22Rv1 (cell line): ENCODE data around the gene GNAT2.

Experiments used
- ZFX ChIP-seq: fragments of 450-650 bp; IDR thresholded peaks from 2 replicates; pipeline ENCODE4 v1.6.1; 2017; ENCODE audit warnings: antibody characterized with exemption, borderline replicate concordance
- TF ChIP-seq, protein P1 (sequence below): fragments of 450-650 bp; IDR thresholded peaks from 2 replicates; pipeline ENCODE4 v1.5.1; 2017; ENCODE audit warnings: mild to moderate bottlenecking

DNA sequence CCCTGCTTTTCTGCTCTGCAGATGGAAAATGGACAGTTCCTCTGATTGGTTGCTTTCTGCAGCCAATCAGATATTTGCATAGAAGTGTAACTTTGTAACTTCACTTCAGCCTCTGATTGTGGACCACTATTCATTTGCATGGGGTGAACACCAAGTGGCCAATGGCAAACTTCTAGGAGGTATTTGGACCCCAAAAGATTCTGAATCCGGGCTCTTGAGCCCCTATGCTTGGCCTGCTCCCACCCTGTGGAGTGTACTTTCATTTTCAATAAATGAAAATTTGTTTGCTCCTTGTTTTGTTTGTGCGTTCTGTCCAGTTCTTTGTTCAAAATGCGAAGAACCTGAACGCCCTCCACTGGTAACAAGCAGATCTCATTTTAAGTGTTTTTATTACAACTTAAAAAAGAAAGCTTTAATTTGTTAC, 30.1 kb upstream of the GNAT2 start:
- TF ChIP-seq, protein P1, sequence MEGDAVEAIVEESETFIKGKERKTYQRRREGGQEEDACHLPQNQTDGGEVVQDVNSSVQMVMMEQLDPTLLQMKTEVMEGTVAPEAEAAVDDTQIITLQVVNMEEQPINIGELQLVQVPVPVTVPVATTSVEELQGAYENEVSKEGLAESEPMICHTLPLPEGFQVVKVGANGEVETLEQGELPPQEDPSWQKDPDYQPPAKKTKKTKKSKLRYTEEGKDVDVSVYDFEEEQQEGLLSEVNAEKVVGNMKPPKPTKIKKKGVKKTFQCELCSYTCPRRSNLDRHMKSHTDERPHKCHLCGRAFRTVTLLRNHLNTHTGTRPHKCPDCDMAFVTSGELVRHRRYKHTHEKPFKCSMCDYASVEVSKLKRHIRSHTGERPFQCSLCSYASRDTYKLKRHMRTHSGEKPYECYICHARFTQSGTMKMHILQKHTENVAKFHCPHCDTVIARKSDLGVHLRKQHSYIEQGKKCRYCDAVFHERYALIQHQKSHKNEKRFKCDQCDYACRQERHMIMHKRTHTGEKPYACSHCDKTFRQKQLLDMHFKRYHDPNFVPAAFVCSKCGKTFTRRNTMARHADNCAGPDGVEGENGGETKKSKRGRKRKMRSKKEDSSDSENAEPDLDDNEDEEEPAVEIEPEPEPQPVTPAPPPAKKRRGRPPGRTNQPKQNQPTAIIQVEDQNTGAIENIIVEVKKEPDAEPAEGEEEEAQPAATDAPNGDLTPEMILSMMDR: peak; percentile 69
- TF ChIP-seq ZFX: no peak
